Activated naive CD8-positive, alpha-beta T cell treated with anti-CD3 and anti-CD28 coated beads, Interleukin-2, amount 50 U/mL, for 24 hours (primary cell): ENCODE results near the gene HOXB5.

Source experiments
- ATAC-seq: fragments of 150-1000 bp; cut with Tn5 transposase; one replicate; pipeline ENCODE4 v1.10.0; 2021
- DNase-seq: peaks from one replicate; pipeline ENCODE4 v3.0.0; 2021
- H3K27ac Mint-ChIP-seq: one replicate; pipeline ENCODE4 v1.8.0; 2021; ENCODE audit warnings: mild to moderate bottlenecking, mixed read lengths
- H3K27me3 Mint-ChIP-seq: one replicate; pipeline ENCODE4 v1.8.0; 2021; ENCODE audit warnings: mixed read lengths
- H3K36me3 Mint-ChIP-seq: one replicate; pipeline ENCODE4 v1.8.0; 2021; ENCODE audit warnings: low read depth, mixed read lengths
- H3K4me1 Mint-ChIP-seq: one replicate; pipeline ENCODE4 v1.8.0; 2021; ENCODE audit warnings: mixed read lengths
- H3K4me3 Mint-ChIP-seq: one replicate; pipeline ENCODE4 v1.8.0; 2021; ENCODE audit warnings: mild to moderate bottlenecking, moderate library complexity, mixed read lengths
- H3K9me3 Mint-ChIP-seq: one replicate; pipeline ENCODE4 v1.8.0; 2021; ENCODE audit warnings: mixed read lengths

Gene HOXB5

DNA sequence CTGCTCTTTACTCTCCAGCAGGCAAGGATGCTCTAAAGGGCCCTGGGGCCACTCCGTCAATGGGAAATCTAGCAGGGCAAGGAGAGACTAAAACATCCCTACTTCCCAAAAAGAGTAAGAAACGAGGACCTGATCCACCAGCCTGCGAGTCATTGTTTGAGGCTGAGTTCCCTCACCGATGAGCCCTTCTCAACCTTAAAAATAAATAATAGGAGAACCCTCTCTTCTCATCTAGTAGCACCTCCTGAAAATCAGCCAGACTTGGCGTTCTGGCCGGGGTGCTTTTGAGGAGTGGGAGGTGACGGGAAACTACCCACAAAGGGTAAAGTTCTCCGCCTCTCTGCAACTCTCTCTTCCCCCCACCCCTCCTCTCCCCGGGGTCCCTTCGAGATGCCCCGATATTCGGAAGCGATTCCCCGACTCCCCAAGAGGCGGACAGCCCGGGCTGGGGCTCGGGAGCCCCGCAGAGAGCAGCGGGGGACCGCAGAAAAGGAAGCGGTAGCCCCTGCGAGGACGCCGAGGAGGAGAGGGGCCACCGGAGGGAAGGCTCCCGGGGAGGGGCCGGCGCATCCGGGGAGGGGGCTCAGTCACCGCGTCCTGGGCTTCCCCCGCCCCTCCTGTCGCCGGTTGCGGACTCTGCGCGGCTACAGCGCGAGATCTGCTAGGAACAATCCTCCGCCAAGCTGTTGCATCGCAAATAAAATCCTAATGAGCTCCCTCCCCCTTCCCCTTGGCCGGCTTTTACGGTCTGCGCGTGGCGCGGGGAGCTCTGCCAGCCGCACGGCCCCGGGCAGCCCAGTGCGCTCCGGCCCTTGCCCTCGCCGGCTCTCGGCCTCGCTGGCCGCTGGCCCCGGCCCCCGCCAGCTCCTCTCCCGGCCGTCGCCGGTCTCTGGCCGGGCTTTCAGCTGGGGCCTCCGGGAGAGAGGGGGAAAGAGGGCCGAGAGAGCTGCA lies 31.2 kb upstream of the HOXB5 start:
- ATAC-seq (no peak), DNase-seq (no peak)
- H3K9me3 Mint-ChIP-seq = no peaks in the 10 kb centered on the region
- peaks cover 8% of the 10 kb centered on the region for H3K4me1 Mint-ChIP-seq
- peak overlapping the region; percentile 81 for H3K4me3 Mint-ChIP-seq
- H3K27ac Mint-ChIP-seq = peak overlapping the region; percentile 68
- no peaks in the 10 kb centered on the region for H3K36me3 Mint-ChIP-seq
- H3K27me3 Mint-ChIP-seq = peaks cover 81% of the 10 kb centered on the region

- Mint-ChIP-seq H3K36me3 (no peaks in the 10 kb centered on the region), H3K4me3 (peak overlapping the region; percentile 36), H3K27me3 (peaks cover 81% of the 10 kb centered on the region), H3K4me1 (peaks cover 11% of the 10 kb centered on the region), H3K9me3 (no peaks in the 10 kb centered on the region), H3K27ac (no peak overlapping the region)
- ATAC-seq = no peak
- no peak for DNase-seq
Observed at GRCh38 chr17:48624118-48624517, 30.5 kb upstream of the HOXB5 start.

DNA sequence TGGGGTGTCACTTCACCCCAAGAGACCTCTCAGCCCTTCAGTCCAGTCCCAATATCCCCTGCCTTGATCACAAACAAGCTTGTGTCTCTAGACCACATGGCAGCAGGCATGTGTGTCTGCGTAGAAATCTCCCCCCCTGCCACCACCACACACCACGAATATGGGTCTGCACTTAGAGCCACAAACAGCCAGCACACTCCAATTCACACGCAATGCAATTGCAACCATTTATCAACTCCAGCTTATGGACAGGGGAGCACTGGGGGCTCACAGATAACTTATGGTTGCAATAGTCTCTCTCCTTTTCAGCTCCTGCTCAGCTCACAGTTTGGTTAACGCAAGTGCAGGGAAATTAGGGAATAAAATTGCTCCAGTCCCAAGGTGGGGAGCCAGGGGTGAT lies 30.0 kb upstream of the HOXB5 start:
- no peak for ATAC-seq
- peaks cover 17% of the 10 kb centered on the region for H3K4me1 Mint-ChIP-seq
- H3K27ac Mint-ChIP-seq = no peak overlapping the region
- H3K4me3 Mint-ChIP-seq = no peak overlapping the region
- H3K36me3 Mint-ChIP-seq = no peaks in the 10 kb centered on the region
- H3K9me3 Mint-ChIP-seq = no peaks in the 10 kb centered on the region
- peaks cover 81% of the 10 kb centered on the region for H3K27me3 Mint-ChIP-seq
- no peak for DNase-seq

DNA sequence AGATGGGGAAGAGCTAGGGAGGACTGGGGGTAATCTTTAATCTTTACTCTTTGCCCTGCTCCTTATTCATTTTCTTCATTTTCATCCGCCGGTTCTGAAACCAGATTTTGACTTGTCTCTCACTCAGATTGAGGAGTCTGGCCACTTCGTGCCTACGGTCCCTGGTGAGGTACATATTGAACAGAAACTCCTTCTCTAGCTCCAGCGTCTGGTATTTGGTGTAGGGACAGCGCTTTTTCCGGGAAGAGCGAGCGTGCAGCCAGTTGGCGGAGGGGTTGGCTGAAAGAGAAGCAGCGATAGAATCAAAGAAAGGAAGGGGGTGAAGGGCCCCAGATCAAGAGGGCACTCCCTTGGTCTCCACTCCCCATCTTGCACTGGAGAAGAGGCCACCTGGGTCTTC lies 29.3 kb upstream of the HOXB5 start:
- H3K27me3 Mint-ChIP-seq = peaks cover 81% of the 10 kb centered on the region
- H3K4me1 Mint-ChIP-seq = peaks cover 23% of the 10 kb centered on the region
- no peak overlapping the region for H3K4me3 Mint-ChIP-seq
- DNase-seq (no peak), ATAC-seq (no peak)
- no peaks in the 10 kb centered on the region for H3K36me3 Mint-ChIP-seq
- no peaks in the 10 kb centered on the region for H3K9me3 Mint-ChIP-seq
- H3K27ac Mint-ChIP-seq = no peak overlapping the region

- Mint-ChIP-seq H3K27ac (no peak overlapping the region), H3K27me3 (peaks cover 83% of the 10 kb centered on the region), H3K9me3 (no peaks in the 10 kb centered on the region), H3K36me3 (no peaks in the 10 kb centered on the region), H3K4me3 (no peak overlapping the region), H3K4me1 (peaks cover 25% of the 10 kb centered on the region)
- DNase-seq (no peak), ATAC-seq (no peak)
Observed at GRCh38 chr17:48621410-48622392, 28.1 kb upstream of the HOXB5 start.

DNA sequence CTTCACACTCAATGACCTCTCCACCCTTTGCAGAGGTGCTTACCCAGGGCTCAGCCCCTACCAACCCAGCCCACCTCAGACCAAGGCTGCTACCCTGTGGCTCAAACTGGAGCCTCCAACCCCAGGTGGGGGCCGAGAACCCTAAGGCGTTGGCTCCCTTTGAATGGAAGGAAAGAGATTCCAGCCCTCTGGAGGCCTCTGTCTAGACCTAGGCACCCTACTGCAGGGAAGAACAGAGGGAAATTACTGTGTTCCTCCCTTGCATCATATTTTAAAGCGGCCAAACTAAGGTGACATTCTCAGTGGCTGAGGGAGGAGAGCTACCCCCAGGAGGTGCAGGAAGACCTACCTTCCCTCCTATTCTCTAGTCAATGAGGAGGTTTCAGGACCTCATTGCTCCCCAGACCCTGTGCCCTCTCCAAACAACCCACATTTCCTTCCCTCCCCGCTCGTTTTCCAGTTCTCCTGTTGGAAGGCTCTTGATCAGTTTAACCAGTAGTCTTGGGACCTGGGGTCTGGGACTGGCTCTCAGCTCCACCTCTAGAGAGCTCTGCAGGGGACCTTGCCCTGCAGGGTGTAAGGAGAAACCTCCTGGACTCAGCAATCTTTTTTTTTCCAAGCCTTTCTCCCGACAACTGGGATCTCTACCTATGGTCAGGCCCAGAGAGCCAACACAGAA lies 27.0 kb upstream of the HOXB5 start:
- no peak overlapping the region for H3K4me3 Mint-ChIP-seq

DNA sequence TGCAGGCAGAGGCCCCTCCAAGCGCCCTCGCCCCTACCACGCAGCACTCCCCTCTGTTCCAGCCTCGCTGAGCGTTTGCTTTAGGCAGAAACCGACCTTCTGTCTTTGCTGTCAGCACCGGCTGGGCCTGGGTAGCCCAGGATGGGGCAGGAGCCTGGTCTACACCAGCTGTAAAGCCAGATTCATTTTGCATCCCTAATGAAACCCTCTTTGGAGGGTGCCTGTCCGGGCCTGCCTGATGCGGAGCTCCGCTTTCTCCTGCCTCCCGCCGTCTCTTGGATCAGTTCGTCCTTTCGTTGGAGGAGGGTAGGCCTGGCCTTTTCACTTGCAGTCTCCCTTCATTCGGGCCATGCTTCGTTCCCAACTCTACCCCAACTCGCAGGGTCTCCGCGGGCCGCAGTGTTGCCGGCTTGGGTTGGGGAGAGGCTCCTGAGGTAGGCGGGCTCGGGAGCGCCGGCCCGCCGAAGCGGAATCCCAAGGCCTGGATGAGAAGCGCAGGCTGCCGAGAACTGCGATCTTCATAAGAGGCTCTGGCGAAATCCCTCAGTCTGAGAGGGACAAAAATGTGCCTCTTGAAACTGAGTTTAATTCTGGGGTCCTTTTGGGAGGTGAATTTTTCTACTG lies 26.4 kb upstream of the HOXB5 start:
- no peaks in the 10 kb centered on the region for H3K36me3 Mint-ChIP-seq
- H3K9me3 Mint-ChIP-seq = no peaks in the 10 kb centered on the region
- no peak for DNase-seq
- H3K27ac Mint-ChIP-seq = no peak overlapping the region
- no peak overlapping the region for H3K4me3 Mint-ChIP-seq
- H3K27me3 Mint-ChIP-seq = peaks cover 89% of the 10 kb centered on the region
- ATAC-seq = no peak
- peaks cover 30% of the 10 kb centered on the region for H3K4me1 Mint-ChIP-seq

More for the DNA sequence above, 27.0 kb upstream of the HOXB5 start:
- DNase-seq (no peak), ATAC-seq (no peak)
- Mint-ChIP-seq H3K9me3 (no peaks in the 10 kb centered on the region), H3K4me1 (peaks cover 26% of the 10 kb centered on the region), H3K27ac (no peak overlapping the region), H3K36me3 (no peaks in the 10 kb centered on the region), H3K27me3 (peaks cover 85% of the 10 kb centered on the region)

- H3K9me3 Mint-ChIP-seq = no peaks in the 10 kb centered on the region
- peaks cover 91% of the 10 kb centered on the region for H3K27me3 Mint-ChIP-seq
- peak overlapping the region; percentile 15 for H3K4me3 Mint-ChIP-seq
- H3K4me1 Mint-ChIP-seq = peaks cover 40% of the 10 kb centered on the region
- peak overlapping the region; percentile 13 for H3K27ac Mint-ChIP-seq
- ATAC-seq = peak; percentile 52
- H3K36me3 Mint-ChIP-seq = no peaks in the 10 kb centered on the region
- DNase-seq = peak; percentile 90
Observed at GRCh38 chr17:48618256-48618896, 24.8 kb upstream of the HOXB5 start.

- H3K4me1 Mint-ChIP-seq = peaks cover 44% of the 10 kb centered on the region
Observed at GRCh38 chr17:48617471-48618255, 24.1 kb upstream of the HOXB5 start.

GRCh38 chr17:48616717-48617470 lies 23.3 kb upstream of the HOXB5 start:
- DNase-seq = no peak
- Mint-ChIP-seq H3K9me3 (no peaks in the 10 kb centered on the region), H3K27me3 (peaks cover 85% of the 10 kb centered on the region), H3K4me3 (no peak overlapping the region), H3K4me1 (peaks cover 48% of the 10 kb centered on the region), H3K36me3 (no peaks in the 10 kb centered on the region), H3K27ac (no peak overlapping the region)
- ATAC-seq = no peak

More at GRCh38 chr17:48617471-48618255, 24.1 kb upstream of the HOXB5 start:
- H3K4me3 Mint-ChIP-seq = no peak overlapping the region
- H3K36me3 Mint-ChIP-seq = no peaks in the 10 kb centered on the region
- no peak for ATAC-seq
- H3K27ac Mint-ChIP-seq = no peak overlapping the region
- H3K9me3 Mint-ChIP-seq = no peaks in the 10 kb centered on the region
- H3K27me3 Mint-ChIP-seq = peaks cover 88% of the 10 kb centered on the region
- no peak for DNase-seq

- H3K4me3 Mint-ChIP-seq = no peak overlapping the region
- H3K27me3 Mint-ChIP-seq = peaks cover 84% of the 10 kb centered on the region
- H3K9me3 Mint-ChIP-seq = no peaks in the 10 kb centered on the region
- no peak overlapping the region for H3K27ac Mint-ChIP-seq
- H3K4me1 Mint-ChIP-seq = peaks cover 55% of the 10 kb centered on the region
- H3K36me3 Mint-ChIP-seq = no peaks in the 10 kb centered on the region
- ATAC-seq = no peak
- DNase-seq = no peak
Observed at GRCh38 chr17:48615963-48616716, 22.6 kb upstream of the HOXB5 start.
